CD8-positive, alpha-beta memory T cell (primary cell): ENCODE measurements around the gene ATRN. TPM values are rescaled to one million over a fixed set of nuclear protein-coding genes. Genes with fewer than 3 reads are reported as not detected.

ENCODE experiments used
- CTCF ChIA-PET: fragments of 350-600 bp; sonication (Branson Sonifier 250); formaldehyde crosslinking; loops from one replicate; lab custom pipeline; 2021; ENCODE audit warnings: antibody characterized with exemption; lab: Charles Lee
- POLR2A ChIA-PET: fragments of 350-600 bp; sonication (Branson Sonifier 250); formaldehyde crosslinking; loops from one replicate; lab custom pipeline; 2021; ENCODE audit warnings: antibody characterized with exemption; lab: Charles Lee
- DNase-seq, 5 donors: peaks; one replicate each; pipeline versions ENCODE4 v3.0.0 to v3.0.0-alpha.2; 2020 to 2022; ENCODE audit warnings: mixed read lengths in 1 of 5
- H3K27ac ChIP-seq: one replicate; pipeline ENCODE4 v1.7.0; 2013; ENCODE audit warnings: low read depth, mild to moderate bottlenecking, low read length, moderate library complexity
- H3K27me3 ChIP-seq: 2 replicates; pipeline ENCODE4 v1.7.0; 2013; ENCODE audit warnings: low read length, mild to moderate bottlenecking; ENCODE audit not compliant: insufficient read depth, poor library complexity, severe bottlenecking
- H3K36me3 ChIP-seq: 2 replicates; pipeline ENCODE4 v1.7.0; 2013; ENCODE audit warnings: mild to moderate bottlenecking, low read length, moderate library complexity; ENCODE audit not compliant: insufficient read depth
- H3K4me1 ChIP-seq: 2 replicates; pipeline ENCODE4 v1.7.0; 2013; ENCODE audit warnings: mild to moderate bottlenecking, low read length, moderate library complexity; ENCODE audit not compliant: insufficient read depth
- H3K4me3 ChIP-seq: 2 replicates; pipeline ENCODE4 v1.7.0; 2013; ENCODE audit warnings: mild to moderate bottlenecking, low read length
- H3K9me3 ChIP-seq: 2 replicates; pipeline ENCODE4 v1.7.0; 2013; ENCODE audit warnings: mild to moderate bottlenecking, low read length
- H3K27ac Mint-ChIP-seq, 8 donors: one replicate each; pipeline ENCODE4 v1.8.0; 2020 to 2021; ENCODE audit warnings: mixed read lengths in 8 of 8, mild to moderate bottlenecking in 6 of 8, inconsistent platforms in 3 of 8, moderate library complexity in 3 of 8
- H3K27me3 Mint-ChIP-seq, 2 donors: one replicate each; pipeline ENCODE4 v1.8.0; 2020 to 2021; ENCODE audit warnings: mixed read lengths in 2 of 2, mild to moderate bottlenecking in 1 of 2, moderate library complexity in 1 of 2
- H3K36me3 Mint-ChIP-seq, 3 donors: one replicate each; pipeline ENCODE4 v1.8.0; 2020 to 2021; ENCODE audit warnings: mixed read lengths in 3 of 3, inconsistent platforms in 1 of 3, mild to moderate bottlenecking in 1 of 3
- H3K4me1 Mint-ChIP-seq, 3 donors: one replicate each; pipeline ENCODE4 v1.8.0; 2020 to 2021; ENCODE audit warnings: mixed read lengths in 3 of 3, inconsistent platforms in 1 of 3, mild to moderate bottlenecking in 1 of 3
- H3K4me3 Mint-ChIP-seq, 7 donors: one replicate each; pipeline ENCODE4 v1.8.0; 2020 to 2021; ENCODE audit warnings: mixed read lengths in 7 of 7, mild to moderate bottlenecking in 6 of 7, moderate library complexity in 4 of 7, inconsistent platforms in 2 of 7
- H3K9me3 Mint-ChIP-seq, 5 donors: one replicate each; pipeline ENCODE4 v1.8.0; 2020 to 2022; ENCODE audit warnings: mixed read lengths in 5 of 5, mild to moderate bottlenecking in 3 of 5, moderate library complexity in 2 of 5, inconsistent platforms in 1 of 5
- polyA plus RNA-seq: library from polyadenylated mRNA; unstranded; fragments of 300-500 nt; fragmentation: Illumina TruSeq; gene quantifications from one replicate; pipeline ENCODE4 v1.2.3, GENCODE V29; 2021
- total RNA-seq, 2 experiments: library from RNA; stranded (reverse); gene quantifications; one replicate each; pipeline ENCODE4 v1.2.3, GENCODE V29; 2021

Gene ATRN
- total and polyA plus RNA-seq, 3 experiments from 2014 or later = 9.4 to 11.2 (median 10.8) TPM

GRCh38 chr20:3659492-3660261, 188.9 kb downstream of the ATRN start:
- no peaks in the 10 kb centered on the region for H3K9me3 ChIP-seq
- Mint-ChIP-seq H3K9me3 (no peaks in the 10 kb centered on the region), H3K4me3 (peak overlapping the region in 2 of 7 donors; percentile 32 to 49), H3K4me1 (peaks cover 15 to 18% (median 15%) of the 10 kb centered on the region in 3 donors), H3K27ac (no peak overlapping the region), H3K36me3 (no peaks in the 10 kb centered on the region), H3K27me3 (peaks cover 40 to 41% of the 10 kb centered on the region in 2 donors)
- CTCF ChIA-PET = interaction anchor here (2.5 kb wide), 1 partner anchor 18 kb away, joined by 6 read pairs; no protein-coding TSS in a partner anchor
- POLR2A ChIA-PET = no interaction called here
- no peaks in the 10 kb centered on the region for H3K36me3 ChIP-seq
- H3K27me3 ChIP-seq = peaks cover 29% of the 10 kb centered on the region
- H3K27ac ChIP-seq = no peak overlapping the region
- H3K4me1 ChIP-seq = no peaks in the 10 kb centered on the region
- no peak for DNase-seq
- no peak overlapping the region for H3K4me3 ChIP-seq

GRCh38 chr20:3660262-3661059, 189.6 kb downstream of the ATRN start:
- POLR2A ChIA-PET = no interaction called here
- no peak overlapping the region for H3K27ac ChIP-seq
- peaks cover 21 to 26% (median 22%) of the 10 kb centered on the region in 3 donors for H3K4me1 Mint-ChIP-seq
- DNase-seq = no peak
- H3K4me3 Mint-ChIP-seq = peak overlapping the region in 1 of 7 donors; percentile 40
- CTCF ChIA-PET = no interaction called here
- H3K27me3 ChIP-seq = peaks cover 29% of the 10 kb centered on the region
- peaks cover 6% of the 10 kb centered on the region for H3K4me1 ChIP-seq
- no peaks in the 10 kb centered on the region for H3K9me3 Mint-ChIP-seq
- H3K36me3 Mint-ChIP-seq = no peaks in the 10 kb centered on the region
- no peak overlapping the region for H3K4me3 ChIP-seq
- H3K36me3 ChIP-seq = no peaks in the 10 kb centered on the region
- peaks cover 41 to 44% of the 10 kb centered on the region in 2 donors for H3K27me3 Mint-ChIP-seq
- H3K9me3 ChIP-seq = no peaks in the 10 kb centered on the region
- H3K27ac Mint-ChIP-seq = no peak overlapping the region

- no peak overlapping the region for H3K27ac ChIP-seq
- H3K4me3 ChIP-seq = no peak overlapping the region
- H3K27me3 Mint-ChIP-seq = peaks cover 41 to 44% of the 10 kb centered on the region in 2 donors
- H3K4me1 Mint-ChIP-seq = peaks cover 29 to 34% (median 30%) of the 10 kb centered on the region in 3 donors
- peaks cover 13% of the 10 kb centered on the region for H3K4me1 ChIP-seq
- DNase-seq = no peak
- H3K9me3 Mint-ChIP-seq = no peaks in the 10 kb centered on the region
- no peaks in the 10 kb centered on the region for H3K9me3 ChIP-seq
- H3K27me3 ChIP-seq = peaks cover 29% of the 10 kb centered on the region
- H3K36me3 Mint-ChIP-seq = no peaks in the 10 kb centered on the region
- H3K4me3 Mint-ChIP-seq = peak overlapping the region in 3 of 7 donors; percentile 3 to 69 (median 32)
- H3K36me3 ChIP-seq = no peaks in the 10 kb centered on the region
- ChIA-PET POLR2A (no interaction called here), CTCF (interaction anchor here (1.6 kb wide), 1 partner anchor 15 kb away, joined by 4 read pairs; no protein-coding TSS in a partner anchor)
- H3K27ac Mint-ChIP-seq = peak overlapping the region in 2 of 8 donors; percentile 29 to 74
These were observed 190.4 kb downstream of the ATRN start for GRCh38 chr20:3661060-3661813.

GRCh38 chr20:3661814-3662665, 191.2 kb downstream of the ATRN start:
- no peak overlapping the region for H3K4me3 ChIP-seq
- Mint-ChIP-seq H3K27me3 (peaks cover 41 to 43% of the 10 kb centered on the region in 2 donors), H3K4me1 (peaks cover 33 to 41% (median 36%) of the 10 kb centered on the region in 3 donors), H3K27ac (peak overlapping the region in 2 of 8 donors; percentile 29 to 40), H3K36me3 (no peaks in the 10 kb centered on the region), H3K4me3 (peak overlapping the region in 3 of 7 donors; percentile 3 to 69 (median 19)), H3K9me3 (no peaks in the 10 kb centered on the region)
- peaks cover 29% of the 10 kb centered on the region for H3K27me3 ChIP-seq
- no peaks in the 10 kb centered on the region for H3K9me3 ChIP-seq
- DNase-seq = no peak
- ChIA-PET CTCF (interaction anchor here (1.6 kb wide), 1 partner anchor 15 kb away, joined by 4 read pairs; no protein-coding TSS in a partner anchor), POLR2A (no interaction called here)
- H3K4me1 ChIP-seq = peaks cover 16% of the 10 kb centered on the region
- no peaks in the 10 kb centered on the region for H3K36me3 ChIP-seq
- H3K27ac ChIP-seq = no peak overlapping the region

GRCh38 chr20:3663031-3663701, 192.3 kb downstream of the ATRN start, which contains the start of gene GFRA4:
Gene GFRA4, minus strand, starts transcription at chr20:3663399. Its CDS starts 0 bp downstream, at chr20:3663399.
- ChIA-PET POLR2A (no interaction called here), CTCF (interaction anchor here (1.6 kb wide), 1 partner anchor 13 kb away, joined by 4 read pairs; no protein-coding TSS in a partner anchor)
- Mint-ChIP-seq H3K27ac (peak within 1 kb of the TSS in 2 of 8 donors; percentile 7 to 15), H3K27me3 (peaks cover 38 to 39% of the 10 kb centered on the region in 2 donors), H3K9me3 (no peaks in the 10 kb centered on the region), H3K4me3 (no peak within 1 kb of the TSS), H3K36me3 (no peaks in the 10 kb centered on the region), H3K4me1 (peaks cover 38 to 47% (median 41%) of the 10 kb centered on the region in 3 donors)
- Histone ChIP-seq H3K27me3 (peaks cover 29% of the 10 kb centered on the region), H3K9me3 (no peaks in the 10 kb centered on the region), H3K36me3 (no peaks in the 10 kb centered on the region), H3K4me3 (no peak within 1 kb of the TSS), H3K27ac (no peak within 1 kb of the TSS), H3K4me1 (peaks cover 16% of the 10 kb centered on the region)
- DNase-seq = no peak

- ChIA-PET POLR2A (no interaction called here), CTCF (no interaction called here)
- peak overlapping the region in 1 of 8 donors; percentile 7 for H3K27ac Mint-ChIP-seq
- H3K27me3 ChIP-seq = peaks cover 29% of the 10 kb centered on the region
- no peaks in the 10 kb centered on the region for H3K9me3 ChIP-seq
- peaks cover 40 to 41% of the 10 kb centered on the region in 2 donors for H3K27me3 Mint-ChIP-seq
- H3K4me3 ChIP-seq = no peak overlapping the region
- no peak for DNase-seq
- H3K36me3 Mint-ChIP-seq = no peaks in the 10 kb centered on the region
- peaks cover 16% of the 10 kb centered on the region for H3K4me1 ChIP-seq
- H3K36me3 ChIP-seq = no peaks in the 10 kb centered on the region
- peaks cover 36 to 46% (median 38%) of the 10 kb centered on the region in 3 donors for H3K4me1 Mint-ChIP-seq
- H3K4me3 Mint-ChIP-seq = no peak overlapping the region
- no peak overlapping the region for H3K27ac ChIP-seq
- H3K9me3 Mint-ChIP-seq = no peaks in the 10 kb centered on the region
These were observed 193.0 kb downstream of the ATRN start for GRCh38 chr20:3663858-3664257.
